DMS79 treated with DMSO at 0.1 percent for 48 hours (cell line): ENCODE measurements around the gene IKZF2.

Experiments used
- DNase-seq: peaks from one replicate; lab custom pipeline; 2025; lab: John Stamatoyannopoulos, UW

Gene IKZF2

GRCh38 chr2:212958757-212959295 is 192.6 kb downstream of the IKZF2 start:
- no peak for DNase-seq

DNA sequence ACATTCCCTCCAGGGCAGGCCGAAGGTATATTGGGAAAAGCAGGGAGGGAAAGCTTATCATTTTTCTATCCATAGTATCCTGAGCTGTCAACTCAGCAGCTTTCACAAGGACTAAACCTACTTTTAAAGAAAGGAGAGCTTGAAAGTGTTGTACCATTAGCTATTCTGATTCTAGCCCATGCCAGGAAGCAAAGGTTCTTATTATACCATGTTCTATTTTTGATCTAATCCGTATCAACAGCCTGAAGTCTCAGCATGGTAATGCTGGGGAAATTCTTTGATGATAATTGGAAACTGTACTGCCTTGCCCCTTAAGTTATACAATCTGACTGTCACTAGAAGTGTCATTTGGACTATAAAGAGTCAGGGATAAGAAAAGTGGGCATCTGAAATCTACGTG is 193.3 kb downstream of the IKZF2 start:
- no peak for DNase-seq

- DNase-seq: no peak
Measured at GRCh38 chr2:212957624-212958023, 193.8 kb downstream of the IKZF2 start.

- no peak for DNase-seq
Measured at GRCh38 chr2:212956665-212957607, 194.5 kb downstream of the IKZF2 start.

- DNase-seq: no peak
Measured at GRCh38 chr2:212953170-212953920, 198.1 kb downstream of the IKZF2 start.

DNA sequence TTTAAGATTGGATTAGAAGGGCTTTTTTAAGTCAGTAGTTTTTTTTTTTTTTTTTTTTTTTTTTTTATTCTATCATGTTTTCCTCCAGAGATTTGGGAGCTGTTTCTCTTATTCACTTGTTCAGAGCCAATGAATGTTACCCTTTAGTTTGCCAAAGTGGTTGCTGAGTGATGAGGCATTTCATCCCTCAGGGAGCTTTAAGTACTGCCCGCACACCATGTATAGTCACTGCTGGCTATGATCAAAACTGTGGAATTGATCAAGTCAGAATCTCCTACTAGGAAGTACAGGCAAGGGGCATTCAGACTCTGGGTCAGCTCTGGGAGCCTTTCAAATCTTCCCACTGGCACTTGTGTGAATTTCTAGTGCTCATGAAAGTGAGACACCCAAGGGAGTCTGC is 201.6 kb downstream of the IKZF2 start:
- no peak for DNase-seq
